Loucy (cell line): ENCODE data around the gene MYH13.

Source experiments
- H2AFZ ChIP-seq: fragments of 200-600 bp; sonication (generic); 2 replicates; pipeline ENCODE4 v1.6.0; 2016; ENCODE audit warnings: antibody characterized with exemption, mild to moderate bottlenecking, low read length, moderate library complexity
- H3F3A ChIP-seq: fragments of 200-600 bp; 2 replicates; pipeline ENCODE4 v1.6.0; 2016; ENCODE audit warnings: antibody characterized with exemption, low read depth, mild to moderate bottlenecking
- H3K27me3 ChIP-seq: fragments of 200-600 bp; sonication (generic); 2 replicates; pipeline ENCODE4 v1.6.1; 2014; ENCODE audit warnings: low read length, mild to moderate bottlenecking; ENCODE audit not compliant: insufficient read depth, poor library complexity, severe bottlenecking
- H3K36me3 ChIP-seq: fragments of 200-600 bp; sonication (generic); 2 replicates; pipeline ENCODE4 v1.6.1; 2016; ENCODE audit warnings: low read length; ENCODE audit not compliant: insufficient read depth
- H3K4me1 ChIP-seq: fragments of 200-600 bp; sonication (generic); 2 replicates; pipeline ENCODE4 v1.5.1; 2014; ENCODE audit warnings: low read length, mild to moderate bottlenecking; ENCODE audit not compliant: insufficient read depth, poor library complexity, severe bottlenecking
- H3K4me2 ChIP-seq: fragments of 200-600 bp; sonication (generic); 2 replicates; pipeline ENCODE4 v1.6.0; 2014; ENCODE audit warnings: antibody characterized with exemption, low read length, low read depth, mild to moderate bottlenecking; ENCODE audit not compliant: poor library complexity, severe bottlenecking
- H3K4me3 ChIP-seq: fragments of 200-600 bp; sonication (generic); 2 replicates; pipeline ENCODE4 v1.5.1; 2014; ENCODE audit warnings: low read length, mild to moderate bottlenecking, mixed read lengths; ENCODE audit not compliant: poor library complexity, severe bottlenecking
- H3K79me2 ChIP-seq: fragments of 200-600 bp; sonication (generic); 2 replicates; pipeline ENCODE4 v1.6.1; 2014; ENCODE audit warnings: low read length; ENCODE audit not compliant: insufficient read depth
- H3K9ac ChIP-seq: fragments of 200-600 bp; sonication (generic); 2 replicates; pipeline ENCODE4 v1.6.0; 2014; ENCODE audit warnings: mild to moderate bottlenecking, low read depth, low read length, moderate library complexity; ENCODE audit not compliant: poor library complexity, severe bottlenecking
- H3K9me2 ChIP-seq: fragments of 200-600 bp; sonication (generic); replicated peaks from 2 replicates; pipeline ENCODE4 v1.6.1; 2016; ENCODE audit warnings: low read depth, low read length, mixed read lengths
- H3K9me3 ChIP-seq: fragments of 200-600 bp; sonication (generic); 2 replicates; pipeline ENCODE4 v1.6.1; 2014; ENCODE audit warnings: mild to moderate bottlenecking, antibody characterized with exemption, low read length, low read depth; ENCODE audit not compliant: insufficient read depth
- H4K20me1 ChIP-seq: fragments of 200-600 bp; sonication (generic); 2 replicates; pipeline ENCODE4 v1.6.0; 2014; ENCODE audit warnings: antibody characterized with exemption, low read length, mild to moderate bottlenecking; ENCODE audit not compliant: insufficient read depth, poor library complexity, severe bottlenecking
- EZH2phosphoT487 ChIP-seq: fragments of 200-600 bp; IDR thresholded peaks from 2 replicates; pipeline ENCODE4 v1.6.1; 2018; ENCODE audit warnings: antibody characterized with exemption, mild to moderate bottlenecking, moderate library complexity, borderline replicate concordance
- TF ChIP-seq, protein P1 (sequence below): fragments of 200-600 bp; sonication (generic); conservative IDR thresholded peaks from 2 replicates; pipeline ENCODE4 v1.5.1; 2014; ENCODE audit warnings: mild to moderate bottlenecking, antibody characterized with exemption, low read length

MYH13 gene

GRCh38 chr17:10344816-10345215, 28.0 kb downstream of the MYH13 start:
- Histone ChIP-seq H3K36me3 (no peaks in the 10 kb centered on the region), H3K27me3 (no peaks in the 10 kb centered on the region), H3K9me2 (no peaks in the 10 kb centered on the region), H3K4me3 (no peak overlapping the region), H3K79me2 (no peaks in the 10 kb centered on the region), H3K4me2 (no peak overlapping the region), H3K4me1 (no peaks in the 10 kb centered on the region), H3K9ac (no peak overlapping the region), H2AFZ (no peak overlapping the region), H3F3A (no peaks in the 10 kb centered on the region), H4K20me1 (no peaks in the 10 kb centered on the region), H3K9me3 (no peaks in the 10 kb centered on the region)
- no peak for TF ChIP-seq EZH2phosphoT487
- TF ChIP-seq, protein P1, sequence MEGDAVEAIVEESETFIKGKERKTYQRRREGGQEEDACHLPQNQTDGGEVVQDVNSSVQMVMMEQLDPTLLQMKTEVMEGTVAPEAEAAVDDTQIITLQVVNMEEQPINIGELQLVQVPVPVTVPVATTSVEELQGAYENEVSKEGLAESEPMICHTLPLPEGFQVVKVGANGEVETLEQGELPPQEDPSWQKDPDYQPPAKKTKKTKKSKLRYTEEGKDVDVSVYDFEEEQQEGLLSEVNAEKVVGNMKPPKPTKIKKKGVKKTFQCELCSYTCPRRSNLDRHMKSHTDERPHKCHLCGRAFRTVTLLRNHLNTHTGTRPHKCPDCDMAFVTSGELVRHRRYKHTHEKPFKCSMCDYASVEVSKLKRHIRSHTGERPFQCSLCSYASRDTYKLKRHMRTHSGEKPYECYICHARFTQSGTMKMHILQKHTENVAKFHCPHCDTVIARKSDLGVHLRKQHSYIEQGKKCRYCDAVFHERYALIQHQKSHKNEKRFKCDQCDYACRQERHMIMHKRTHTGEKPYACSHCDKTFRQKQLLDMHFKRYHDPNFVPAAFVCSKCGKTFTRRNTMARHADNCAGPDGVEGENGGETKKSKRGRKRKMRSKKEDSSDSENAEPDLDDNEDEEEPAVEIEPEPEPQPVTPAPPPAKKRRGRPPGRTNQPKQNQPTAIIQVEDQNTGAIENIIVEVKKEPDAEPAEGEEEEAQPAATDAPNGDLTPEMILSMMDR, result no peak

DNA sequence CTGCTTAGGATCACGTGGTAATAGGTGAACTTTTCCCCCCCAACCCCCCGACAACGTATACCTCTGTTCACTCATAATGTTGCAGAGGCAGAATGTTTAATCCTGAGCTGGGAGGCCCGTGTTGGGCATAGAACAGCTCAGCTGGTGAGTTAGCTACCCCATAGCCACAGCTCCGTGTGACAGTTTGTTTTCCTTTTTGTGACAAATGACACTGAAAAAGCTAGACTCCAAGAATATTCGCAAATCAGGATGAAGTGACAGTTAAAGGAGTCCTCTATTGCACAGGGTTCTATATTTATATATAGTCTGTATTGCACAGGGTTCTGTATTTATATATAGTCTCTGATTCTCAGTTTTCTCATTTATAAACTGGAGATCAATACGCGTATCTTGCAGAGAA, 33.8 kb downstream of the MYH13 start:
- Histone ChIP-seq H3K4me3 (no peak overlapping the region), H2AFZ (no peak overlapping the region), H3K36me3 (no peaks in the 10 kb centered on the region), H3F3A (no peaks in the 10 kb centered on the region), H3K9me3 (no peaks in the 10 kb centered on the region), H3K4me2 (no peak overlapping the region), H3K4me1 (no peaks in the 10 kb centered on the region), H3K79me2 (no peaks in the 10 kb centered on the region), H3K9ac (no peak overlapping the region), H4K20me1 (no peaks in the 10 kb centered on the region), H3K9me2 (no peaks in the 10 kb centered on the region), H3K27me3 (no peaks in the 10 kb centered on the region)
- no peak for TF ChIP-seq EZH2phosphoT487
- TF ChIP-seq, protein P1, result no peak

- H3K4me2 ChIP-seq, result no peak overlapping the region
- H3K79me2 ChIP-seq, result no peaks in the 10 kb centered on the region
- TF ChIP-seq, protein P1, result no peak
- no peak for TF ChIP-seq EZH2phosphoT487
- H3K27me3 ChIP-seq, result no peaks in the 10 kb centered on the region
- no peak overlapping the region for H2AFZ ChIP-seq
- H3K9ac ChIP-seq, result no peak overlapping the region
- no peak overlapping the region for H3K4me3 ChIP-seq
- H3K4me1 ChIP-seq, result no peaks in the 10 kb centered on the region
- no peaks in the 10 kb centered on the region for H3F3A ChIP-seq
- no peaks in the 10 kb centered on the region for H3K36me3 ChIP-seq
- H4K20me1 ChIP-seq, result no peaks in the 10 kb centered on the region
- H3K9me3 ChIP-seq, result no peaks in the 10 kb centered on the region
- no peaks in the 10 kb centered on the region for H3K9me2 ChIP-seq
These were observed 34.8 kb downstream of the MYH13 start for GRCh38 chr17:10337976-10338375.
